HG02981 (cell line): ENCODE data around the gene NDUFB6.
A peak's percentile ranks its signal among the peaks of the same experiment; 100 is the strongest.
"Not testable (repeated sequence)": the region's sequence is repeated elsewhere in the genome, so short reads cannot be mapped to it uniquely, and the experiment has no call there.

Experiments used
- ATAC-seq: cut with Tn5 transposase; IDR thresholded peaks from one replicate; pipeline ENCODE4 v1.9.1; 2021; ENCODE audit warnings: mild to moderate bottlenecking, moderate library complexity; ENCODE audit not compliant: unreplicated experiment

NDUFB6 gene

DNA sequence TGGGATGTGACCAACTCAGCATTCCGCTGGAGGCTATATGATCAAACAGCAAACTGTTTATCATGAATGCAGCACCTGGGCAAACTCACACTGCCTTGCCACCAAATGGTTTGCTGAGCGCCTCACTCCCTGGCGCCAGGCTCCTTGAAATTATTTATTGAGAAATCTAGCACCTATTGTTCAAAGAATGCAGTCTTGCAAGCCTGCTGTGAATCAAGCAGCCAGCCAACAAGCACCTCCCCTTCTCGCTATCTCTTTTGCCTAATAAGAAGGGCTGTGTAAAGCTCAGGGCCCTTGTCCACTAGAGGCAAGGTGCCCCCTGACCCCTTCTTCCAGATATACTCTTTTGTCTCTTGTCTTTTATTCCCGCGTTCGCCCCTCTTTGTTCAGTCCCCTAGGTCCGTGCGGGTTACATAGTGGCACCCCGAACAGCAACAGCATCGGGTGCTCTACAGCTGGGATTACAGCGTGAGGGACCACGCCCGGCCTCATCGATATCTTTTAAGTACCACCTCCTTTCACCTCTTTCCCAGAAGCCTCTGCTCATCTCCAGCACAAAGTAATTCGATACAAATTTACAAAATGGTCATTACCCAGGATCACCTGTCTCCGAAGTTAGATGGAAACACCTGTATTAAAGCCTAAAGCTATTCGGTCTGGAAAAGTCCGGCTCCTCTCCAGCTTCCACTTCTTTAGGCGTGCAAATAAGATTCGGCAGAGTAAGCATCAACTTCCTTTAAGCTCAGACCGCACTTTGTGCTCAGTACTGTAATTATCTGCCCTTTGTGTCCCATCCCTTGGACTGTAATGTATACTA, 47.9 kb downstream of the NDUFB6 start:
- peak; percentile 28 for ATAC-seq

DNA sequence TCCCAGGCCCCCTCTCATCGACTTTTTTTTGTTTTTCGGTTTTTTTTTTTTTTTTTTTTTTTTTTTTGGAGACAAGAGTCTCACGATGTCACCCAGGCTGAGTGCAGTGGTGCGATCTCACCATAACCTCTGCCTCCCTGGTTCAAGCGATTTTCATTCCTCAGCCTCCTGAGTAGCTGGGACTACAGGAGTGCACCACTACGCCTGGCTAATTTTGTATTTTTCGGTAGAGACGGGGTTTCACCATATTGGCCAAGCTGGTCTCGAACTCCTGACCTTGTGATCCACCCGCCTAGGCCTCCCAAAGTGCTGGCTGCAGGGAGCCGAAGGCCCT, 48.4 kb downstream of the NDUFB6 start:
- not testable (repeated sequence) for ATAC-seq

DNA sequence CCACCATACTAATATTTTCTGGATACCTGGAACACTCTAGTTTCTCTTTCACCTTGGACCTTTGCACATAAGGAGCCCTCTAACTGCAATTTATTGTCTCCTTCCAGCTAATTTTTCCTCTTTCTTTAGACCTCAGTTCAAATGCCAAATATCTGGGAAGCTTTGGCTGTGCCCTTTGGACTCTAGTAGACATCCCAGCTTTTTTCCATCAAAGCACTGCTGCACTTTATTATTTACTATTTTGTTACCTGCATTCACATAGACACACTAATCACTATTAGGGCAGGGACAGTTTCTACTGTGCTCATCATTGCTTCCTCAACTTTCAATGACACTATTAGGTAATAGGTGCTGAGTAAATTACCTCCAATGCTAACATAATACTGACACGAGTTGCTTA, 49.0 kb downstream of the NDUFB6 start:
- ATAC-seq = no peak

DNA sequence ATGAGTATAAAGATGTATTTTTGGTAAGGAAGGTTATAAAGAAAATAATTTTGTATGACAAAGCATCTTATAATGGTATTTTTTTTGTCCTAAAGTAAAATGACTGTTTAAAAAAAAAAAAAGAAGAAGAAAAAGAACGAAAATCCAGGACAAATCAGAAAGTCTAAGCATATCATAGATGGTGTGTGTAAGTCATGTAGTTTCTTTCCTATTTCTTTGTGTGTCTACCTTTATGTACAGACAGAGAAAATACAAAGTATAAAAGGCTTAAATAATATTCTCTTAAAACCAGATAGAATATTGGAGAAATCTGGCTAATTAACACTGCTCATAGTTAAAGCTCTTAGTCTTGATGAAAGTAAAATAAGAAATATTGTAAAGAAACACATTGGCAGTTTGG, 54.7 kb downstream of the NDUFB6 start:
- ATAC-seq = no peak

DNA sequence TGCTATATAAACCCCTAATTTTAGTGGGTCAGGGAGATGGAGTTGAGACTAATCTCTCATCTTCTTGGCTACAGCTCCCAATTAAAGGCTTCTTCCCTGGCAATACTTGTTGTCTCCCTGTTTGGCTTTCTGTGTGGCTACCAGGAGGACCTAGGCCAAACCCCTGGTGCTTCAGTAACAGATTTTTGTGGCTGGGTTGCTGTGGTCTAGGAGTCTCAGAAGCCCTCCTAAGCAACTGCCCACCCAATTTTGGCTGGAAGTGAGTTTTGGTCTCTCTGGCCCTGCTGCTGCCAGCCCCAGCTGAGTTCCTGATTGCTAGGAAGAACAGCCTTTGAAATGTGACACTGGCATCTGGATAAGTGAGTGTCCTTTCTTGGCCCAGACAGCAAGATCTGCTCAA, 56.7 kb downstream of the NDUFB6 start:
- no peak for ATAC-seq

DNA sequence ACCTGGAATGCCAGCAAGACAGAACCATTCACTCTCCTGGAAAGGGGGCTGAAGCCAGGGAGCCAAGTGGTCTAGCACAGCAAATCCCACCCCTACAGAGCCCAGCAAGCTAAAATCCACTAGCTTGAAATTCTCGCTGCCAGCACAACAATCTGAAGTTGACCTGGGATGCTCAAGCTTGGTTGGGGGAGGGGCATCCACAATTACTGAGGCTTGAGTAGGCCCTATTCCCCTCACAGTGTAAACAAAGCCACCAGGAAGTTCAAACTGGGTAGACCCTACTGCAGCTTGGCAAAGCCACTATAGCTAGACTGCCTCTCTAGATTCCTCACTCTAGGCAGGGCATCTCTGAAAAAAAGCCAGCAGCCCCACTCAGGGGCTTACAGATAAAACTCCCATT, 64.2 kb downstream of the NDUFB6 start:
- no peak for ATAC-seq

DNA sequence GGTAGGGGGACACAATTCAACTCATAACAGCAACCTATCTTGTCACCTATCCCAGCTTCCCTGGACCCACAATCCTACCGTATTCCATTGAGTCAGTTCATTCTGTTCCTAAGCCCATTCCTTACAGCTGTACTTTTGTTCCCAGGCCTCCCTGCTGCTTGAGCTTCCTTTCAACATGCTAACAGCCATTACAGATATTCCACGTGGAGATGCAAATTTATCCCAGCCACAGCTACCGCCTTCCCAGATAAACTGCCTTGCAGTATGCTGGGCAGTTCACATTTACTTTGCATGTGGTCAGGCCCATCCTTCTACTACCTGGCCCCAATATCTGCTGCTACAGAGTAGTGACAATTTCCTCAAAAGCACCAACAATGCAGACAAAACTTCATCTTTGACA, 70.0 kb downstream of the NDUFB6 start:
- no peak for ATAC-seq
